Neural crest cell (in vitro differentiated cells): ENCODE results near the gene TWSG1. TPM values are rescaled to one million over a fixed set of nuclear protein-coding genes. Genes with fewer than 3 reads are reported as not detected.
A peak's percentile ranks its signal among the peaks of the same experiment; 100 is the strongest.

Experiments used
- DNase-seq: peaks from one replicate; pipeline ENCODE4 v3.0.0; 2021; ENCODE audit warnings: low read depth, mixed read lengths, low spot score
- H3K27ac Mint-ChIP-seq: one replicate; pipeline ENCODE4 v1.8.0; 2021; ENCODE audit warnings: mild to moderate bottlenecking, mixed read lengths; ENCODE audit not compliant: unreplicated experiment
- H3K27me3 Mint-ChIP-seq: 2 replicates; pipeline ENCODE4 v1.8.0; 2021; ENCODE audit warnings: low read depth, mild to moderate bottlenecking, mixed read lengths
- H3K36me3 Mint-ChIP-seq: 2 replicates; pipeline ENCODE4 v1.8.0; 2021; ENCODE audit warnings: low read depth, mild to moderate bottlenecking, mixed read lengths
- H3K4me1 Mint-ChIP-seq: 2 replicates; pipeline ENCODE4 v1.8.0; 2021; ENCODE audit warnings: mixed read lengths
- H3K4me3 Mint-ChIP-seq: one replicate; pipeline ENCODE4 v1.8.0; 2021; ENCODE audit warnings: mild to moderate bottlenecking, mixed read lengths
- H3K9me3 Mint-ChIP-seq: 2 replicates; pipeline ENCODE4 v1.8.0; 2021; ENCODE audit warnings: mixed read lengths
- CTCF ChIP-seq: fragments of 200-600 bp; sonication (generic); conservative IDR thresholded peaks from 2 replicates; pipeline ENCODE4 v1.5.0; 2021; ENCODE audit warnings: antibody characterized with exemption, mild to moderate bottlenecking
- long read RNA-seq: library from polyadenylated mRNA; unstranded; transcript quantifications from one replicate; pipeline ENCODE4 v2.0.0, GENCODE V29; 2020
- total RNA-seq: library from RNA; stranded (reverse); gene quantifications from 2 replicates; pipeline ENCODE4 v1.2.1, GENCODE V29; 2021

Gene TWSG1
- 48.2 and 50.4 TPM in 2 replicates for total RNA-seq
- long read RNA-seq, transcript TWSG1-201 (5 exons, 3,756 nt), result major isoform, 70 of 82 reads
- long read RNA-seq, partial matches to known transcripts, result 0 of 82 reads
- long read RNA-seq, other reads (novel, unspliced or antisense), result 11 of 82 reads

DNA sequence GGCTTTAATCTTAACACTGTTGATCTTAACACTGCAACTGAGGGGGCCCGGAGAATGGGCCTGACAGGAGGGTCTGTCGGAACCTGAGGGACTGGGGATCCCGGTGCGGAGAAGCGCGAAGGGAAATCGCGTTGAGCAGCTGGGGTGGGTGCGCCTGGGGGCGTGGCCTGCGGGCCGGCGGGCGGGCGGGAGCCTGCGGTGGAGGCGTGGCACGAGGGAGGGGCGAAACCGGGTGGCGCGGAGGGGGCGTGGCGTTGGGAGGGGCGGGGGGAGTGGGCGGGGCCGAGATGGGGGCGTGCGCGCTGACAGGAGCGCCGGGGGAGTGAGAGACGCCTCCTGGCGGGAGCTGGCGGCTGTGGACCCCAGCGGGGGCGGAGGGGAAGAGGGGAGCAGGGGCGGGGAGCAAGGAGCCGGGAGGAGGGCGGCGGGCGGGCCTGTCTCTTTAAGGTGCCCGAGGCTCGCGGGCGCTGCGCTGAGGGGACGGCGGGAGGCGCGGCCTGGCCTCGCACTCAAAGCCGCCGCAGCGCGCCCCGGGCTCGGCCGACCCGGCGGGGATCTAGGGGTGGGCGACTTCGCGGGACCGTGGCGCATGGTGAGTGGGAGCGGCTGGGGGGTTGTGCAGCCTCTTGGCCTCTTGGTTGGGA, at the start of gene TWSG1:
TWSG1 (plus strand) TSS at position 445 of the 644 bp plus-strand sequence. CDS start 2,457 bp downstream, outside the sequence.
- Mint-ChIP-seq H3K9me3 (no peaks in the 10 kb centered on the region), H3K27ac (peak within 1 kb of the TSS; percentile 90), H3K4me3 (peak within 1 kb of the TSS; percentile 97), H3K4me1 (peaks cover 21% of the 10 kb centered on the region), H3K36me3 (peaks cover 7% of the 10 kb centered on the region), H3K27me3 (no peaks in the 10 kb centered on the region)
- peak; percentile 95 for DNase-seq
- peak; percentile 59 for TF ChIP-seq CTCF

GRCh38 chr18:9285604-9286003, 49.0 kb upstream of the TWSG1 start:
- H3K4me1 Mint-ChIP-seq, result no peaks in the 10 kb centered on the region
- no peak for DNase-seq
- peaks cover 6% of the 10 kb centered on the region for H3K36me3 Mint-ChIP-seq
- no peaks in the 10 kb centered on the region for H3K27me3 Mint-ChIP-seq
- H3K4me3 Mint-ChIP-seq, result no peak overlapping the region
- H3K27ac Mint-ChIP-seq, result no peak overlapping the region
- no peaks in the 10 kb centered on the region for H3K9me3 Mint-ChIP-seq
- no peak for TF ChIP-seq CTCF

DNA sequence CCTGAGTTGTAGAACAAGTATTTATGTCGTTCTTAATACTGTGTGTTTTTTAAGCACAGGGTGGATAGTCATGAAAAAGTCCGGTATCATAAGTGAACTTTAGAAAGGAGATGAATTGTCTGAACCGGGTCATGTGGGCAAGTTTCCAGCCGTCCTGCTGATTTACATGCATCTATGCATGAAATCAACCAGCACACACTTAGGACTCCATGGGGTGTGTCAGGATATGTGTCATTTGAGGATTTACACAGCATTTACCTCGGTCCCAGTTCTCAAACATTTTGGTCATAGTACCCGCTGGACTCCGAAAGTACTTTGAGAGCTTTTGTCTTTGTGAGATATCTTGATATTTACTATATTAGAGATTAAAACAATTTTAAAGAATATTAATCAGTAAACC, 47.5 kb upstream of the TWSG1 start:
- H3K4me3 Mint-ChIP-seq, result no peak overlapping the region
- TF ChIP-seq CTCF, result no peak
- H3K27ac Mint-ChIP-seq, result no peak overlapping the region
- H3K9me3 Mint-ChIP-seq, result no peaks in the 10 kb centered on the region
- H3K4me1 Mint-ChIP-seq, result no peaks in the 10 kb centered on the region
- no peaks in the 10 kb centered on the region for H3K27me3 Mint-ChIP-seq
- DNase-seq, result no peak
- peaks cover 6% of the 10 kb centered on the region for H3K36me3 Mint-ChIP-seq

- Mint-ChIP-seq H3K9me3 (peaks cover 5% of the 10 kb centered on the region), H3K36me3 (peaks cover 16% of the 10 kb centered on the region), H3K4me3 (no peak overlapping the region), H3K27me3 (no peaks in the 10 kb centered on the region), H3K27ac (no peak overlapping the region), H3K4me1 (no peaks in the 10 kb centered on the region)
- no peak for TF ChIP-seq CTCF
- no peak for DNase-seq
These were observed 44.9 kb upstream of the TWSG1 start for GRCh38 chr18:9289698-9290097.

- Mint-ChIP-seq H3K9me3 (peaks cover 5% of the 10 kb centered on the region), H3K36me3 (peaks cover 16% of the 10 kb centered on the region), H3K4me3 (no peak overlapping the region), H3K4me1 (no peaks in the 10 kb centered on the region), H3K27me3 (no peaks in the 10 kb centered on the region), H3K27ac (peak overlapping the region; percentile 67)
- TF ChIP-seq CTCF, result no peak
- no peak for DNase-seq
These were observed 44.4 kb upstream of the TWSG1 start for GRCh38 chr18:9290156-9290555.
